Caco-2 (cell line): ENCODE results near the gene C9orf85. TPM values are rescaled to one million over a fixed set of nuclear protein-coding genes. Genes with fewer than 3 reads are reported as not detected.

Experiments used
- BruUV-seq: library from RNA; stranded (reverse); fragments of 400-500 nt; replicated peaks from 2 replicates; lab custom pipeline; 2021; lab: Mats Ljungman, UMichigan
- CTCF ChIA-PET: fragments of 300-600 bp; sonication (Branson Sonifier 250); formaldehyde crosslinking; loops from one replicate; lab custom pipeline; 2022; ENCODE audit warnings: antibody characterized with exemption; lab: Charles Lee
- POLR2A ChIA-PET: fragments of 300-600 bp; sonication (Branson Sonifier 250); formaldehyde crosslinking; loops from one replicate; lab custom pipeline; 2022; ENCODE audit warnings: antibody characterized with exemption; lab: Charles Lee
- DNase-seq, 2 experiments: peaks; one replicate each; pipeline versions ENCODE4 v3.0.0 to v3.0.0-alpha.2; 2020 to 2022
- H3K27me3 ChIP-seq: replicated peaks from 2 replicates; pipeline ENCODE4 v1.6.0; 2011; ENCODE audit warnings: low read length; ENCODE audit not compliant: control insufficient read depth, insufficient read depth
- H3K36me3 ChIP-seq: 2 replicates; pipeline ENCODE4 v1.5.1; 2011; ENCODE audit warnings: low read length; ENCODE audit not compliant: control insufficient read depth, insufficient read depth
- H3K4me1 ChIP-seq: fragments of 250-450 bp; sonication (Bioruptor Pico); 2 replicates; pipeline ENCODE4 v1.5.1; 2020; ENCODE audit warnings: mild to moderate bottlenecking
- H3K4me3 ChIP-seq: 2 replicates; pipeline ENCODE4 v1.5.1; 2011; ENCODE audit warnings: low read depth, mild to moderate bottlenecking, control low read depth, low read length
- H3K9me3 ChIP-seq: fragments of 250-450 bp; sonication (Bioruptor Pico); 2 replicates; pipeline ENCODE4 v1.5.1; 2020; ENCODE audit warnings: mild to moderate bottlenecking, moderate library complexity
- H3K27ac Mint-ChIP-seq: one replicate; pipeline ENCODE4 v1.8.0; 2022; ENCODE audit warnings: mixed read lengths; ENCODE audit not compliant: unreplicated experiment
- H3K27me3 Mint-ChIP-seq: one replicate; pipeline ENCODE4 v1.8.0; 2022; ENCODE audit warnings: mixed read lengths; ENCODE audit not compliant: insufficient read depth, unreplicated experiment
- H3K36me3 Mint-ChIP-seq: one replicate; pipeline ENCODE4 v1.8.0; 2022; ENCODE audit warnings: mild to moderate bottlenecking, mixed read lengths; ENCODE audit not compliant: insufficient read depth, unreplicated experiment
- H3K4me1 Mint-ChIP-seq: one replicate; pipeline ENCODE4 v1.8.0; 2022; ENCODE audit warnings: low read depth, mixed read lengths; ENCODE audit not compliant: unreplicated experiment
- H3K4me3 Mint-ChIP-seq: one replicate; pipeline ENCODE4 v1.8.0; 2022; ENCODE audit warnings: mild to moderate bottlenecking, moderate library complexity, mixed read lengths; ENCODE audit not compliant: unreplicated experiment
- H3K9me3 Mint-ChIP-seq: one replicate; pipeline ENCODE4 v1.8.0; 2022; ENCODE audit warnings: mixed read lengths; ENCODE audit not compliant: unreplicated experiment
- CTCF ChIP-seq, 2 experiments: fragments of 200-600 bp in 1 of 2; IDR thresholded peaks; 1 replicate in 1 of 2; 2 replicates in 1 of 2; pipeline versions ENCODE4 v1.5.1 to v1.8.0; 2011 to 2022; ENCODE audit warnings: antibody characterized with exemption in 1 of 2, control low read depth in 1 of 2, inconsistent platforms in 1 of 2, low read depth in 1 of 2, low read length in 1 of 2, mild to moderate bottlenecking in 1 of 2, moderate library complexity in 1 of 2; ENCODE audit not compliant: insufficient read depth in 1 of 2, severe bottlenecking in 1 of 2, unreplicated experiment in 1 of 2
- intact Hi-C: fragments of 100-400 bp; cut with micrococcal nuclease; formaldehyde crosslinking; loops from one replicate; pipeline ENCODE4 v1.10.0; 2022; ENCODE audit not compliant: unreplicated experiment
- total RNA-seq: library from RNA; stranded (reverse); gene quantifications from 2 replicates; pipeline ENCODE4 v1.2.3, GENCODE V29; 2022

The C9orf85 gene
- total RNA-seq, 1 experiment from 2014 or later = 2.4 TPM

GRCh38 chr9:71975833-71976232 lies 64.4 kb downstream of the C9orf85 start:
- no peaks in the 10 kb centered on the region for H3K9me3 Mint-ChIP-seq
- TF ChIP-seq CTCF (IDR thresholded peaks at IDR 0.05; ENCODE audit: insufficient read depth in 1 of 2, low read depth in 1 of 2, low read length in 1 of 2, severe bottlenecking in 1 of 2, unreplicated experiment in 1 of 2) = no peak
- CTCF ChIA-PET = no interaction called here
- DNase-seq = no peak
- Histone ChIP-seq H3K27me3 (no peaks in the 10 kb centered on the region), H3K36me3 (no peaks in the 10 kb centered on the region), H3K4me1 (no peaks in the 10 kb centered on the region), H3K4me3 (no peak overlapping the region), H3K9me3 (no peaks in the 10 kb centered on the region)
- POLR2A ChIA-PET = no interaction called here
- intact Hi-C loops = no loop called here
- H3K27me3 Mint-ChIP-seq = no peaks in the 10 kb centered on the region
- no peaks in the 10 kb centered on the region for H3K36me3 Mint-ChIP-seq
- BruUV-seq = no TSS peak
- no peak overlapping the region for H3K4me3 Mint-ChIP-seq
- H3K27ac Mint-ChIP-seq = no peak overlapping the region
- H3K4me1 Mint-ChIP-seq = no peaks in the 10 kb centered on the region

DNA sequence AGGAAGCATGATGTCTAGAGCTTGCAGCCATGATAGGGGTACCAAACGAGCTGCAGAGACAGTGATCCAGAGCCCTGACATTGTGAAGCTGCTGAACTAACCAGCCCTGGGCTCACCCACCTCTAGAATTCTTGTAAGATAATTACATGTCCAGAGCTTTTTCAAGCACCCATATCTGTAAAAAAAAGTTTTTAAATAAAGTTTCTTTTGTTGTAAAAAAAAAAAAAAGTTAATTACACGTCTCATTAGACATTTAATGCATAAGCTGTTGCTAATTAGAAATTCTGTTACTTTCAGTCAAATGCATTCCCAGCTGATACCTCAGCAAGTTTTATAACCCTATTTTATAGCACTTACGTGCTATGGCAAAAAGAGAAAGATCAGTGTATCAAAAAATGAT lies 65.6 kb downstream of the C9orf85 start:
- Mint-ChIP-seq H3K27ac (no peak overlapping the region), H3K4me1 (no peaks in the 10 kb centered on the region), H3K4me3 (no peak overlapping the region), H3K27me3 (no peaks in the 10 kb centered on the region), H3K9me3 (no peaks in the 10 kb centered on the region), H3K36me3 (no peaks in the 10 kb centered on the region)
- no peak overlapping the region for H3K4me3 ChIP-seq
- DNase-seq = no peak
- H3K27me3 ChIP-seq = no peaks in the 10 kb centered on the region
- ChIA-PET POLR2A (no interaction called here), CTCF (no interaction called here)
- TF ChIP-seq CTCF (IDR thresholded peaks at IDR 0.05; ENCODE audit: insufficient read depth in 1 of 2, low read depth in 1 of 2, low read length in 1 of 2, severe bottlenecking in 1 of 2, unreplicated experiment in 1 of 2) = no peak
- no peaks in the 10 kb centered on the region for H3K4me1 ChIP-seq
- no peaks in the 10 kb centered on the region for H3K9me3 ChIP-seq
- H3K36me3 ChIP-seq = no peaks in the 10 kb centered on the region
- BruUV-seq = no TSS peak
- intact Hi-C loops = no loop called here

- no peak overlapping the region for H3K27ac Mint-ChIP-seq
- Histone ChIP-seq H3K36me3 (no peaks in the 10 kb centered on the region), H3K9me3 (no peaks in the 10 kb centered on the region), H3K27me3 (no peaks in the 10 kb centered on the region), H3K4me1 (no peaks in the 10 kb centered on the region), H3K4me3 (no peak overlapping the region)
- peaks cover 8% of the 10 kb centered on the region for H3K4me1 Mint-ChIP-seq
- no peaks in the 10 kb centered on the region for H3K27me3 Mint-ChIP-seq
- no TSS peak for BruUV-seq
- no peaks in the 10 kb centered on the region for H3K36me3 Mint-ChIP-seq
- H3K9me3 Mint-ChIP-seq = no peaks in the 10 kb centered on the region
- DNase-seq = no peak
- TF ChIP-seq CTCF (IDR thresholded peaks at IDR 0.05; ENCODE audit: insufficient read depth in 1 of 2, low read depth in 1 of 2, low read length in 1 of 2, severe bottlenecking in 1 of 2, unreplicated experiment in 1 of 2) = no peak
- ChIA-PET POLR2A (no interaction called here), CTCF (no interaction called here)
- intact Hi-C loops = loop anchor here (10.0 kb wide), 1 partner anchor 176 kb away; no protein-coding TSS in a partner anchor
- H3K4me3 Mint-ChIP-seq = no peak overlapping the region
Measured at GRCh38 chr9:71980266-71981190, 69.1 kb downstream of the C9orf85 start.
